HG03280 (cell line): ENCODE data around the gene MMEL1.

Experiments used
- ATAC-seq: cut with Tn5 transposase; IDR thresholded peaks from one replicate; pipeline ENCODE4 v1.9.1; 2021; ENCODE audit warnings: mild to moderate bottlenecking, moderate library complexity; ENCODE audit not compliant: unreplicated experiment

The MMEL1 gene

DNA sequence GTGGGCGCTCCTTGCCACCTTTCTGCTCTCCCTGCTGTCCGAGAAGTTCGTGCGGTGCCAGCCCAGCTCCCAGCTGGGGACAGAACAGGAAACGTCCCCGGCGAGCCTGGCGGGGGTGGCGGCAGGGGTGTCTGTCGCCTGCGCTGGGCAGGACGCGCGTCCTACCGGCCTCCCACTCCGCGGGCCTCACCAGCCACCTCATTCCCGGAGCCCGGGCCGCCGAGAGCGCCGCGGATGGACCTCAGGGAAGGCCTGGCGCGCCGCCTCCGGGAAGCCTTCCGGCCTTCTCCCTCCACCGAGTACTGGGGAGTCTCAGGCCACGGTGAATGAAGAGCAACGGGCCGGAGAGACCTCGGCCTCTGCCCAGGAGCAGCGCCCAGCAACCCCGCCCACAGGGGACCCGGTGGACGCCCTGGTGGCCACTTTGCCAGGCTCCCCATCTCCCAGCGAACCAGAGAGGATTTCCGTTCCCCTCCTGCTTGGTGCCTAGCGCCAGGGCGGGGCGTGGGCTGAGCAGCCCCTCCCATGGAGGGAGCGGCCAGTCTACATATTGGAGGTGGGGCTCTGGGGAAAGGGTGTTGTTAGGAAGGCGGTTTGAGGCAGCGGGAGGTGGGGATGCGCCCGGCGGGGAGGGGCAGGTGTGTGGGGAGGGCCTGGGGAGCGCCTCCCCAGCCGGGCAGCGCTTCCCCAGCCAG lies 86.2 kb downstream of the MMEL1 start:
- ATAC-seq: peak; percentile 35

DNA sequence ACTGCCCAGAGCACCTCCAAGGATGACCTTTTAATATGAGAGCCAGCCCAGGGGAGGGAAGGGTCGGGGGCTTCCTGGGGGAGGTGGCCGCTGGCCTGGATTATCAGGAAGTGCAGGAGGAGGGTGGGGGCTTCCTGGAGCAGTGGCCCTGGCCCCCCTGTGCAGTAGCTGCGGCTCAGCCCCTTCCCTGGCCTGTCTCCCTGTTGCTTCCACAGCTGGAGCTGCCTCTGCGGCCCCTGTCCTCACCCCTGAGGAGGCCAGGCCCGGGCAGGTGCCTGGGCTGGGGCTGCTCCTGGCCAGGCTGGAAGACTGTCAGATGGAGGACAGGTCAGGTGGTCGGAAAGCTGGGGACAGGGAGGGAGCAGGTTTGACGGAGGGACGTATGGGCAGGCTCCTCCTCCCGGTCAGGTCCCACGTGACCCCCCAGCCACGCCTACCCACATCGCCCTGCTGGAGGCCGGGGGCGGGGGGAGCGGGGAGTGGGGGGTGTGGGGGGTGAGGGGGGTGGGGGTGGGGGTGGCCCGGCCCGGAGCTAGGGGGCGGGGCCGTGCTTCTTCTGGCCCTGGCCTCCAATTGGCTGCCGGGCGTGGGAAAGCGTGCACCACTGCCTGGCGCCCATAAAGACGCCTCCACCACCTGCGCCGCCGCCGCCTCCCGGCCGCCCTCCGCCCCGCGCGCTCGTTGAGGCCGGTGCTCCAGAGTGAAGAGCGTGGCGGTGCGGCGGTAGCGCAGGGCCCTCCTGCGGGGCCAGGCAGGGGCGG lies 86.9 kb downstream of the MMEL1 start:
- peak; percentile 40 for ATAC-seq

DNA sequence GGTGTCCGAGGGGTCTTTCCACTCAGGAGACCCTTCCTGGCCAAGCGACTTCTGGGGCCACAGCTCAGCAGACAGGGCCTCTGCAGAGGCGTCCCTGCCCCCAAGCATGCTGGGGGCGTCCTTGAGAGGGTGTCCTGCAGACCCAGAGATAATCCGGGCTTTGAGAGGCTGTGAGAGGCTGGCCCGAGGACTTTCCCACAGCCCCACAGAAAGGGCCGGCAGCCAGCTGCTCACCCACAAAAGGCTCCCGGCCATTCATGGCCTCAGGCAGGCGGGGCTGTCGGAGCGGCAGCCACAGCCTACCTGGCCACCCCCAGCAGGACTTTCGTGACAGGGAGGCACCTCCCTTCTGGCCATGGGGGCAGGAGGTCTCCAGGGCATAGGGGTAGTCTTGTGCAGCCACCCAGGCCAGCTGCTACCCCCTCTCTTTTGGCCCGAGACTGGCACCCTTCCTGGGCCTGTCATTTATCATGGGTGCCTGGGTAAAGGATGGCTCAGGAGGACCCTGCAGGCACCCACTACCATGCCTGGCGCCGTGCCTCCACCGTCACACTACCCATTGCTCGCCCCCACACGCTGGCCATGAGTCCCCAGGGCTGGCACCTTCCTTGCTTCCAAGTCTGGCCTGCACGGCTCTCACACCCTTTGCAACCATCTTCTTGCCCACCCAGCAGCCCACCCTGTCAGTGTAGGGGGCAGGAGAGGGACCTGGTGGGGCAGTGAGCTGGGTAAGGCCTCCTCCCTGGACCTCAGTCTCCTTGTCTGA lies 87.8 kb downstream of the MMEL1 start:
- ATAC-seq: no peak

DNA sequence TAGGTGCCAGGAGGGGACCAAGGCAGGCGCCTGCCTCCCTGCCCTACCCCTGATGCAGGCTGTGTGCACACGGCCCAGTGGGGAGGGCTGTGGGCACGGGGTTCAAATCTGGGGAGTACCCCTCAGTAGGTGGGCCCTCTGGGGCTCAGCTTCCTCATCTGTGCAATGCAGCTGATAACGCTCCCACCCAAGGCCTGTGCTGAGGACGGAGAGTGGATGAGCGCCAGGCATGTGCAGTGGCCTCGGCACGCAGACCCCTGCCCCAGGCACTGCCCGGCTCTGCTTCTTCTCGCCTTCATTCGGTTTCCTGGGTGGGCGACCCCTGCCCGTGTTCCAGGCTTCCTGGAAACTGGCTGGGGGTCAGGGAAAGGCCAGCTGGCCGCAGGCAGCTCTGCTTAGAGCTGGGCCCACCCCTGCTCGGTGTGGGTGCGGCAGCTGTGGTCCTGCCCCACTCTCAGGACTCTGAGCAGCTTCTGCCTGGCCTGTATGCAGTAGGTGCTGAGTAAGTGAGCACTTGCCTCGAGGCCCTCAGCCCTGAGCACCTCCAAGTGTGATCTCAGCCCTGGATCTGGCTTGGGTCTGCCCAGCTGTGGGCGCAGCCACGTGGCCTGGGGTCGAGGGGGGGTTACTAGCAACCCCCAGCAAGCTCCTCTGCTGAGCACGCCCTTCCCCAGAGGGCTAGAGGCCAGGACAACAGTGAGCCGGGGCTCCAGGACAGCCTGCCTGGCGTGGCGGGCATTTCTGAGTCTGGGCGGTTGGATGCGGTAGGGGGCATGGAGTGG lies 88.5 kb downstream of the MMEL1 start:
- no peak for ATAC-seq

DNA sequence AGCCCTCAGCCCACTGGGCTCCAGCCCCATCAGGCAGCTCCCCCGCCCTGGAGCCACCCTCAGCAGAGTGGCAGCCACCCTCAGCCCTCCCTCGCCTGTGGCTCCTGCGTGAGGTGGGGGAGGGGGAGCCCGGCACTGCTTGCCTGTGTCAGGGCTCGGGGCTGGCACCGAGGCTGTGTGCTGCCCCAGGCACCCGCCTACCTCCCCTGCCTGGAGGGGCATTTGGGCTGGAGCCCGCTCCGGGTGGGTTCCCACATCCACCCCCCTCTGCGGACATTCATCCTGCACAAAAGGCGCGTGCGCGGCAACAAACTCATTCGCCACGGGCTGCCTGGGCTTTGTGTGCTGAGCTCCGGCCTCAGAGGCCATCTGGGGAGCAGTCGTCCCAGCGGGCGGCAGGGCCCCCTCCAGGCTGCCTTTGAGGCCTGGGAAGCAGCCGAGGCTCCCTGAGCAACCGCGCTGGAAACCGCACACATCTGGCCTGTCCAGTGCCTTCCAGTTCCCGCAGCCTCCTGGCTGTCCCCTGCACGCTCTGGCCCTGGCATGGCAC lies 89.2 kb downstream of the MMEL1 start:
- no peak for ATAC-seq

DNA sequence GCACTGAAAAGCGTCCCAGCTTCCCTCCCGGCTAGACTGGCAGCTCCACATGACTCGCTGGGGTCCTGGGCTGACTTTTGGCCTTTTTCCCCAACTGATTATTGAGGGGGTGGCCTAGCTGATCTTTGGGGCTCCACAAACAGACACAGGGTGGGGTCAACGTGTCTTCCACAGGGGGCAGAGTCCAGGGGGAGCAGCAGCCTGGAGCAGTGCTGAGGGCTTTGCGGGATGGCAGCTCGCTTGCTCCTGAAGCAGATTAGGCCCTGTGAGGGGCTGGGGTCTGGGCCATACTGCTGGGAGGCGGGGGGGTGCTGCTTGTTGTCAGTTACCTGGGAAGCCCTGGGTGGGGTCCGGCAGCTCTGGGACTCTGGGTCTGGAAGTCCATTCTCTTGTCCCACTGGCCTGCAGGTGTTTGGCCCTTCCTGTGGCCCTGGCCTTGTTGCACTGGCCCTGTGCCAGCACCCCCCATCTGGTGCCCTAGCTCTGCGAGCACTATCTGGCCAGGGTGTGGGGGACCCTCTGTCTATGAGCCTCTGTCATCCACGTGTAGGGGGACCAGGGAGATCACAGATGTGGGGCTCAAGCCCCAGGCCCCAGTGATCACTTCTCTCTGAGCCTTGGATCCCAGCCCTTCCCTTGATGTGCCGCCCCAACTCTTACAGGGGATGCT lies 90.4 kb downstream of the MMEL1 start:
- no peak for ATAC-seq

DNA sequence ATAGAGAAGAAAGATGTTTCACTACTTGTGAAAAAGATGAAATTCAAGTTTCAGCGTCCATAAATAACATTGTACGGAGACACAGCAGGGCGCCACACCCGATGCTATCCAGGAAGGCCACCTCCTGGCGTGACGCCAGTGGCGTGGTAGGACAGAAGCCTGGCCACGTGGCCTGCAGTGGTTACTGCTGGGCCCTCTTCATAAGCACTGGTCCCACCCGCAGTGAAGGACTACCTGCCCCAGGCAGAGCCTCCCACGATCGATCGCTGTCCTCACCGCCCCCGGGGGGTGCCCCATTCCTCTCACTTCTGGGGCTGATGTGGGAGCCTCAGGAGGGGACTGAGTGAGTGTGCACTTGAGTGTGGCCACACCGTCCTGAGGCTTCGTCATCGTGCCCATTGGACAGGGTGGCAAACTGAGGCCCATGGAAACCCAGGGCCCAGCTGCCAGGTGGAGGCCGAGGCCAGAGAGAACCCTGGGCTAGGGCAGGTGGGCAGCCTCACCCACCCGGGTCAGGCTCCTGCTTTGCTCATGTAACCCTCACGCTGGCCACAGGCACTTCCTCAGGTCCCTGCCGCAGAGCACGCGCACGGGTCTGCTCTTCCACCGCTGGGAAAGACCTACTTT lies 91.1 kb downstream of the MMEL1 start:
- ATAC-seq: no peak

DNA sequence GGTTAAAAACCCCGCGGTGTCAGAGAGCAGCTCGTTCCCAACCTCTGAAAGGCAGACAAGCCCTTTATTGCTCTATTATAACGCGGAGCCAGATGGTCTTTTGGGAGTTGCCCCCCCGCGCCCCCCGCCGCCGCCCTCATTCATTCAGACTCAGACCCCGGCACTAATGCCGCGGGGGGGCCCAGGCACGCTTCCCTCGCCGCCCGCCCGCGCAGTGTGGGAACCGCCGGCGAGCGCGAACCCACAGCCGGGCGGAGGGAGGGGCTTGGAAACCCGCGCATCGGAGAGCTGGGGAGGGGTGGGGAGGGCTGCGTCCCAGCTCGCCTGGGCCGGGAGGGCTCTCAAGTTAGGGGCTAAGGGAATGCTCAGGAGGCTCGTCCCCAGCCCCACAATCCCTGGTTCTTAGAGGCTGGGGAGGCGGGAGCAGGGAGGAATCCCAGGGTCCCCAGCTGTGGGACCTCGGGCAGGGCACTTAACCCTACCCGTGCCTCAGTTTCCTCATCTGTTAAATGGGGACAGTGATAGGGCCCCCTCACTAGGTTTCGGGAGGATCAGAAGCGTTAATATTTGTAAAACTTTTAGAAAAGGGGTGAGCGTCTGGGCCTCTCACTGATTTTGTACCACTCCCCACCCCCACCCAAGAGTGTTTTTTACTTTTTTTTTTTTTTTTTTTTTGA lies 91.9 kb downstream of the MMEL1 start:
- no peak for ATAC-seq
